Hypothalamus (tissue), 51 donors: ENCODE data around the gene GOLT1A.

Experiments
- DNase-seq, 51 donors: peaks; one replicate each; lab custom pipeline; 2025; lab: John Stamatoyannopoulos, UW

Gene GOLT1A

DNA sequence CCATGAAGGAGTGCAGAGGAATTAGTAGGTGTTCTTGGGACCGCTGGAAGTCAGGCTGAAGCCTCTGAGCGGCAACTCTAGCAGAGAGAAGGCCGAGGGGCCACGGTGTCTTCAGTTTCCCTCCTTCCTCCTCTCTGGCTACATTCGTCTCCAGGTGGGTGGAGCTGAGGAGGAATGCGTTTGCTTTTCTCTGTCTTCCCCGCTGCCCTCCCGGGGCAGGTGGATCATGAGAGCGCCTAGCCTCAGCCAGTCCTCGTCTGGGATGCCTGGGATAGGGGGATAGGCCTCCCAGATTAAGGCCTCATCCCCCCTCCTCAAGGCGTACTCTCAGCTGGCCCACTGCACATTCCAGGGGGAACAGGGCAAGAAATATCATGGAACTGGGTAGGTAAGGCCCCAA lies 7.5 kb upstream of the GOLT1A start:
- DNase-seq, result no peak

DNA sequence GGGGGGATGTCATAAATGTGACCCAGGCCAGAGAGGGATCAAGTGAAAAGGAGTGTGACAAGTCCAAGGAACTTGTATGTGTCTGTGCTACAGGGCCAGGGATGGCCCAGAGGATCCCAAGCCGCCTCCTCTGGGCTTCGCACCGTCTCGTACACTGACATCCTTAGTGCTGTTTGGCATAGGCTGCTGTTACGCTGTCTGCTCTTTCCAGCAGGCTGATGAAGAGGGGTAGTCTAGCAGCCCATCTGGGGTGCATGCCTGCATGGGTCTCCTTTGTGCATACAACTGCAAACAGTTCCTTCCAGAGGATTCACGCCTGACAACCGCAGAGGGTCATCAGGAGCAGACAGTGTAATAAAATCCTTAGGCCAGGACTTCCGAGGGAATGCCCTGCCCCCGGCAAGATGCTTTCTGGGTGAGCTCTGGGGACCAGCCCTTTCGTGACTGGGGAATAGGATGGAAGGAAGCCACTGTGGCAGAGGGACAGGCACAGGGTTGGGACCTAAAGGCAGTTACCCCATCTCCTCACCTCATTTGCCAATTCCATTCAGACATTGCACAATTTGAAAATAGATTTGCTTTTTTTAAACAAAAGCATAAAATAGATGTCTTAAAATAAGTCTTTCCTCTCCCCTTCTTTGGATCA lies 6.3 kb upstream of the GOLT1A start:
- DNase-seq, result no peak

DNA sequence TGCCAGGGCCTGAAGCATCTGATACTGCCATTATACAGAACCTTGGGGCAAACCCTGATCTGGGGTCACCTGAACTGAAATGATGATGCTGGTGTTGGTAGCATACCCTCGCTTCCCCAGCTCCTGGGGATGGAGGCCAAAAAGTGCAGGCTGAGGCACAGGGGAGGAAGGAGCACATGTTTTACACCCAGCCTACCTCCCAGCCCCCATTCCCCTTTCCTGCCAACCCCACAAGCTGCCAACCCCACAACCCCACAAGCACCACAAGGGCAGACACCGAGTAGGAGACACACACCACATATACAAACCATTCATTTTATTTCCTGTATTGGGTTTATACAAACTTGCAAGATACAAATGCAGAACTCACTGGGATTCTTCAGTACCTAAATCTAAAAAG lies 4.8 kb upstream of the GOLT1A start:
- no peak for DNase-seq

DNA sequence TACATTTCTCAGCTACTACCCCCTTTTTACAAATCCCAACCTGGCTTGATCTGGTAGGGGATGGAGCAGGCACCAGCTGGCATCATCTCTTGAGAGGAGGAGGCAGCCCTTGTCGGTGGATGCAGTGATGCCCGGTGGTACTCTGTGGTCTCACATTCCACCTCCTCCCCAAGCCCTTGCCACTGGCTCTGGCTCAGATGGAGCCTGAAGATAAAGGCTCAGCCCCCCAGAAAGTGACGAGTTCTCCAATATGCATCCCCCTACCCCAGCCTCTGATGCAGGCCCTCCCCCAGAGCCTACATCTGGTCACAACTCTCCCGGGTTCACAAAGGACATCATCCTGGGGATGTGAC lies 3.8 kb upstream of the GOLT1A start:
- DNase-seq, result no peak

DNA sequence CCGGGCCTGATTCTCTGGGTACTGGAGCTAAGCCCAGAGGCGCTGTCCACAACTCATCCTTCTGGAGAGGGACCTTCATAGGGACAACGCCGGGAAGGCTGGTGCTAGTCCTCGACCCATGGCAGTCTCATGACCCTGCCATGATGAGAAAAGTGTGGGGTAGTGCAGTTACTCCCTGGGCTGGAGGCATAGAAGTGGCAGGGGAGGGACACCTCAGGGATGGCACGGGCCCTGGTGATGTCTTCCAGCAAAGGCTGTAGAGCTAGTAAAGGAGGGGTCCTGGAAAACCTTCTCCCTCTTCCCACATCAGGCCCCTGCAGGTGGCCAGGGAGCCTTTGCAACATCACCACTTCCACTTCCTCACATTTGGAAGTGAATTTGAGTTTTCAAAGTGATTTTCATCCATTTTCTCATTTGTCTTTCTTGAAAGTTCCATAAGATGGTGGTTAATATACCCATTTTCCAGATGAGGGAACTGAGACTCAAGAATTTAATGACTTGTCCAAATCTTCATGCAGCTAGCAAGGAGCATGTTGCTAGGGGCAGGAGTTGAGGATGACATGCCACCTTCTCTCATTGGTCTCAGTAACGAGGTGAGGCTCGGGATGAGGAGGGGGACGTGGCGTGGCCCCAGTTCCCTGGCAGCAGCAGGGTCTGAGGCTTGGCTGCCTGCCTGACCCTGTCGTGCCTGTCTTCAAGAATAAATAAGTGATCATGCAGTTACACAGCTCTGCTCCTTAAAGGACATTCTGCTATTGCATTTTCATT lies 3.3 kb upstream of the GOLT1A start:
- no peak for DNase-seq

DNA sequence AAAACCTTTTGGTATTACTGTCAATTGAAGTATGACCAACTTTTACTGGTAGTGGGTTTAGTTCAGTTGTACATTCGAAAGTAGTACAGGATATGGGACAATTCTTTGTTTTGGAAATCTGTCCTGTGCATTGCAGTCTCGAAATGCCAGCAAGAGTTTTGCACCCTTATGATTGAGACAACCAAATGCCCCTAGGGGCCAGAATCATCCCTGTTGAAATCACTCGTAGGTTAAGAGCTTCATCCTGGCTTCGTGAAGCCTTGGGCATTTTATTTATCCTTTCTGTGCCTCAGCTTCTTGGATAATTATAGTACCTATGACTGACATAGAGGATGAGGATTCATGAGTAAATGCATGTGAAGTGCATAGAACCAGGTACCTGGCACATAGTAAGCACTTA lies 2.4 kb upstream of the GOLT1A start:
- DNase-seq, result no peak

DNA sequence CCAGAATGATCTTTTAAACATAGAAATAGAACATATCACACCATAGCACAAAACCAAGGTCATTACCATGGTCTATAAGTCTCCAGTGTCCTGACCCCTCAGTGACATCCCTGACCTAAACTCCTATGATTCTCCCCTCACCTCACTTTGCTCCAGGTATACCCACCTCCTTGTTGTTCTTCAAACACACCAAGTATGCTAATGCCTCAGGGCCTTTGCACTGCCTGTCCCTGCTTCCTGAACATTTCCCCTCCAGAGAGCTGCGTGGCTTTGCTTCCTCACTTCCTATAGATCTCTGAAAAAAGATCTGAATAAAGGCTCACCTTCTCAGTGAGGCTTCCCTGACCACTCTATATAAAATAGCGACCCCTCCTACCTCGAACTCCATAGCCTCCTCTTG lies 1.1 kb downstream of the GOLT1A start:
- DNase-seq, result no peak

DNA sequence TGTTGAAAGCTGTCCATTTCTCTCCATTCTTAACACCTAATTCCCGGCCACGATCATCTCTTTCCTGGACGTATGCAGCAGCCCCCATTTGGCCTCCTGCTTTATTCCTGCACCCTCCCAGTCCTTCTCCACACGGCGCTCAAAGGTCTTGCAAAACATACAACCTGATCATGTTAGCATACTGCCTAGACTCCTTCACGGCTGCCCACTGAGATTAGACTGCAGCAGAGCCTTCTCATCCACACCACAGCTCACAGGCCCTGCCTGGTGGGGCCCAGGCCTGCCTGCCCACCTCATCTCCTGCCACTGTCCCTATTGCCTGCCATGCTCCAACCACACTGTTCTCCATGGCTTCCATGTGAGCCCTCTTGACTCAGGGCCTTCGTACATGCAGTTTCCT lies 2.7 kb downstream of the GOLT1A start:
- no peak for DNase-seq

DNA sequence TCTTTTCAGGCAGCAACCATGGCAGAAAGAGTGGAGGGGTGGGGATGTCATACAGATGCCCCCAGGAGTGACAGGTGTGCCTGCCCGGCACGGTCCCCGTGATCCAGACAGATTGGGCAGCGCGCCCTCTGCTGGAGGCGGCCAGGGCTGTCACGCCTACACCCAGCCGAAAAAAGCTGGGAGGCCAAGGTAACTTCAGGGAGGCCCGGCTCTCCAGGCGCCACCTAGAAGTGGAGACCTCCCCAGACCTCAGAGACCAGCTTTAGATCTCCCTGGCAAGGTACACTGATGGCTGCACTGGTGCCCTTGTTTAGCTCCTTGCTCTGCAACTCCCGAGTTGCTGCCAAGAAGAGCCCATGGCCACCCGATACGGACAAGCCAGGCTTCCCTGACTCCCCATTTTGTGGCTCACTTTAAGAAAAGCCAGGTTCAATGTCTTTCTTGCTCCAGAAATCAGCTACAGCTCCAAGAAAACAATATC lies 6.6 kb downstream of the GOLT1A start:
- DNase-seq, result peak in 40 of 51 donors; percentile 6 to 75 (median 42)

DNA sequence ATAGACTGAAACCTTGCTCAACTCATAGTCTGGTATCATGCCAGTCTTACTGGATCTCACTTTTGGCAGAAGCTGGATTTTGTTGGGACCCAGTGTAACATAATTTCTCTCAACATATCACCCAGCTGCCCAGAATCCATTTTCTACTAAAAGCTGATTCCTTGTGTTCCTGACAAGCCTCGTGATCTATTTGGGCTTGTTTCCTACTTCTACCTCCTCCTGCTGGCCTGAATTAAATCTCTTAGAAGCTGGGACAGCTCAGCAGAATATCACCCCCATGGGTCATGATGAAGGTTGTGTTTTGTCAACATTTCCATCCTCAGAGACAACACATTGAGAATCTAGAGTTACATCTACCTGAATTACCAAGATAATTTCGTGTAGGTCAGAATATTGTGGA lies 7.7 kb downstream of the GOLT1A start:
- DNase-seq, result no peak

DNA sequence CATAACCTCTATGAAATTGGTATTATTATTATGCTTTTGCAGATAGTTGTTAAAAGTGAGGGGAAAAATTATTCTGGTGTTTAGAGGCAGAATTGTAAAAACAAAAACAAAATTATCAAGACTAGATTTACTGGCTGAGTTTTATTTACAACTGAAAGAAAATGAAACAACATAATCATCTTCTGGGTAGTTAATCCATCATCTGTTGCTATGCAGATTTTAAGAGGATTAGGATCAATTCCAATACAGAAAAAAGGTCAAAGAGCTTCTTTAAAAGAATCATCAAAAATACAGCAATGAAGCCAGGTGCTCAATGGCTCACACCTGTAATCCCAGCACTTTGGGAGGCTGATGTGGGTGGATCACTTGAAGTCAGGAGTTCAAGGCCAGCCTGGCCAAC lies 8.3 kb downstream of the GOLT1A start:
- DNase-seq, result no peak

DNA sequence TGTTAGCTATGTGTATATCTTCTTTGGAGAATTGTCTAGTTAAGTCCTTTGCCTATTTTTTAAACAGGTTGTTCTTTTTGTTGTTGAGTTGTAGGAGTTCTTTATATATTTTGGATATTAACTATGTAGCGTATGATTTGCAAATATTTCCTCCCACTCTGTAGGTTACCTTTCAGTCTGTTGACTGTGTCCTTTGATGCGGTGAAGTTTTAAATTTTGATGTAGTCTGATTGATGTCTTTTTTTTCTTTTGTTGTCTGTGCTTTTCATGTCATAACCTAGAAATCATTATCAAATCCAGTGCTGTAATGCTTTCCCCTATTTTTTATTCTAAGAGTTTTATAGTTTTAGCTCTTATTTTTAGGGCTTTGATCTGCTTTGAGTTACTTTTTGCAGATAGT lies 8.8 kb downstream of the GOLT1A start:
- no peak for DNase-seq

DNA sequence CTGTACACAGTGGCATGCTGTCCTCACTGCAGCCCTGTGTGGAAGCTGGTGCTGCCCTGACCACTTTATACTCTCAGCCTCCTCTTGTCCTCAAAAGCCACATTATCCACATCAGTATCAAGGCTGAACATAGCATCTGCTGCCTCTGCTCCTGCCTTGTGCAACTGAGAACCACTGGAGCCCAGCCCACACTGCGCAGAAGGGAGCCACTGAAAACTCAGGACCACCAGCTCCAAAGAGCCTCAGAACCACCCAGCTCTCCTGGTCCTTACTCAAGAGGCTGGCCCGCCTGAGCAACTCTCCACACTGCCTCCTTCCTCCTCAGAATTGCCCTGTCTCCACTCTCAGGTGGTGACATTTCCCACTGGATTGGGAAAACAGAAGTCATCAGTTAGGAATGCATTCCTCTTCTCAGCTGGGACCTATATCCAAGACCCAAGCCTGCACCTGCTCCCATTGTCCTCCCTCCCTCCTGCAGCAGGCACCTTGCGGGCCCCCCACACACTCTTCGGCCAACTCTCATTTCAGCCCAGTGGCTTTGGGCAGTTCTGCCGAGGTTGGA lies 10.5 kb downstream of the GOLT1A start:
- DNase-seq, result no peak

DNA sequence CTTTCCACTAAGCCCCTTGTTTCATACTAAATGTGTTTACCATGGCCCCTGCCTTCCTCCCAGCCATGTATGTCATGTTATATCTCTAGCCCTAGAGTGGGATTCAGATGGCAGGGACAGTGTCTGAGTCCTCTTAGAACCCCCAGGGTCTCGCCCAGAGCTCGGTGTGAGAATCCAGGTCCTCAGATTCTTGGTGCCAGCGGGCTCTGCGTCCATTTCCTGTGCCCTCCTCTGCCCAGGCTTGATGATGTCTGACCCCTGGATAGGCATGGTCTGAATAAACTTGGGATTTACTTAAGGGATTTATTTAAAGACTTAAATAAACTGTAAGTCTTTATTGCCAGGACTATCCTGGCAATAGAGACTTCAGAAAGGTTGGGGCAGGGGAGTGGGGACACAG lies 11.3 kb downstream of the GOLT1A start:
- no peak for DNase-seq

DNA sequence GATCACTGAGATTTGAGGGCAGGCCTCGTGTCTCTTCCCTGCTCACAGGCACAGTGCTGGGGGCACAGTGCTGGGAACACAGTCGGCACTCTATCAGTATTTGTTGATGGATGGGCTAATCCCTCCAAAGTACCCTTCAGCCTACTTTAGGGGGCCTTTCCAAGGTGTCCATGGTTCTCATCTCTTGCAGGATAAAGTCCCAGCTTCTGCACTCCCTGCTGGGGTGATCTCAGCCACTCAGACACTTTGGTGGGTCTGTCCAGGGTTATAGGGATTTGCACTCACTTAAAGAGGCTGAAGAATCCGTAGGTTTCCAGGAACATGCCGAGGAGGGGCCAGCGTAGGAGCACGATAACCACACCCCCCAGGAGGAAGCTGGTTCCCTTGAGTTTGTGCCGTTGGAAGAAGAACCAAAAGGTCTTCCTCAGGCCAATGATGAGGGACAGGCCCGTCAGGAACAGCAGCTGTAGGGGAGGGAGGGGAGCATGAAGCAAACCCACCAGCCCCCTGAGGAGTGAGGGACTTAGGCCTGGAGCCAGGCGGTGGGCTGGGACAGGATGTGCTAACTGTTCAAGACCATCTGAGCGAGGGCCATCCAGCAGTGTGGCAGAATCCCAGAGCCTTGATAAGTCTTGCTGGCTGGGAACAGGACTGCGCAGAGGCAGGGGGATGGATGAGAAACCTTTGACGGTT lies 12.3 kb downstream of the GOLT1A start:
- no peak for DNase-seq

DNA sequence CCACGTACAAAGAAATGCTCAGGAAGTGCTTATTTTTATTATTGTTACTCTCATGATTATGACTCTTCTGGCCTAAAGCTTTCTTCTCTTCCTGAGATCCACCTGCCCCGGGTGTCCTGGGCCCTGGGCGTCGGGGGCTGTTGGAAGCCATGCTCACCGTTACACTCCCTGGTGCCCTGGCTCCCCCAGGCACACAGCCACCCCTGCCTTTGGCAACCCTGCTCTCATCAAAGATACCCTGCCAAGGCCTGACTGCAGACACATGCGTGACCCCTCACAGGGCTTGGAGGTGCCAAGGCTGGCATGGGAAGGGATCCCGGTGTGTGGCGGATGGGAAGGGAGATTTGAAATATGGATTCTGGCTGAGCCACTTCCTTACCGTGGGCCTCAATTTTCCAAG lies 14.2 kb downstream of the GOLT1A start:
- DNase-seq, result no peak

DNA sequence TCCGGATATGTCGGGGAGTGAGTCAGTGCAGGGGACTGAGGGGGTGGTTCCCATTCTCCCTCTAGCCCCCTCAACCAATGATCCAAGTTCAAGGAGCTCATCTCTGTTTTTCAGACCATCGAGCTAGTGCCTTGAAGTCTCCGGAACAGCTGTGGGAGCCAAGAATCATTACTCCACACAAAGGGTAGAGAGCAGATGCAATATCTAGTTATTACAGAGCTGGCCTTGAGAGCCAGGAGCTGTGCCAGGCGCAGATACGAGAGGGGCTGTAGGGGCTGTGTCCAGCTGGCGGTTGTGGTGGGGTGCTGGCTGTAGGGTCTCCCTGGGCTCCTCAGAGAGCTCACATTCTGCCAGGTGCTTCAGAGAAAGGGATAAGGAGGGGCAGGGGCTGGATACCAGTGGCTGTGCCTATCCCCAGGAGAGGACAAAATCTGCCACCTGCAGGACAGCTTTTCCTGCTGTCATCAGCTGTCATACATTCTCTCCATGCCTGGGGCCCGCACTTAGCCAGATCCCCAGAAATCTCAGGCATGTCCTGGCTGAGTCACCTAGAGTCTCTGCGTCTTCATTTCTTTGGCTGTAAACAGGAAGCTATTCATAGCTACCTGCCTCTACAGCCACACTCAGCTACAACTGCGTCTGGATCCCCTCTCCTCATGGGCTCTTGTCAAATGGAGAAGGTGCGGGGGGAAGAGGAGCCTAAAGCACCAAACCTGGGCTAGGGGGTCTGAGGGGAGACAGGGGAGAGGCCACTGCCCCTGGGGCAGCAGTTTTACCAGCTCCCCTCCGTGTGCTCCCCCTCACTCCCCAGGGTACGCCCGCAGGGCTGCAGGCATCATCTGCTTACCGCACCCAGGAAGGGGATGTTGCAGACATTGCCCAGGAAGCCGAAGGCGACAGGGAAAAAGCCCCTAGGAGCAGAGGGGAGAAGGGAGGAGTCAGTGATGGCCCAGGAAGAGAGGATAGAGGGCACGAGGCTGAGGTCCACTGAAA lies 15.1 kb downstream of the GOLT1A start:
- peak in 10 of 51 donors; percentile 2 to 24 (median 14) for DNase-seq

DNA sequence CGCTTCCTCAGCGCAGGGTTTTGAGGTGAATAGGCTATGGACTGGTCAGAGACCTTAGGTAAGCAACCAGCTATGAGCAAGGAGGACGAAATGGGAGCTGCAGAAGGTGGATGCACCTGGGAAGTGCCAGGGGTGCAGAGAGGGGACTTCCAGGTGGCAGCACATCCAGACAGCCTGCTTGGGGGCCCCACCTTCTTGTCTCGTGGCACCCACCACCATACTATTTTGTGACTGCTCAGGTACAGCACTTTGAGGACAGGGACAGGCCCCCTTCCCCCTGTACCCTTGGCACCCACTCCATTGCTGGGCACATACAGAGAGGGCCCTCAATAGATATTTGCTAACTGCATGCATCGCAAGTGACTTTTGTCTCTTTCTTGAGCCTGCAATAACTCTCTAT lies 16.7 kb downstream of the GOLT1A start:
- DNase-seq, result no peak

DNA sequence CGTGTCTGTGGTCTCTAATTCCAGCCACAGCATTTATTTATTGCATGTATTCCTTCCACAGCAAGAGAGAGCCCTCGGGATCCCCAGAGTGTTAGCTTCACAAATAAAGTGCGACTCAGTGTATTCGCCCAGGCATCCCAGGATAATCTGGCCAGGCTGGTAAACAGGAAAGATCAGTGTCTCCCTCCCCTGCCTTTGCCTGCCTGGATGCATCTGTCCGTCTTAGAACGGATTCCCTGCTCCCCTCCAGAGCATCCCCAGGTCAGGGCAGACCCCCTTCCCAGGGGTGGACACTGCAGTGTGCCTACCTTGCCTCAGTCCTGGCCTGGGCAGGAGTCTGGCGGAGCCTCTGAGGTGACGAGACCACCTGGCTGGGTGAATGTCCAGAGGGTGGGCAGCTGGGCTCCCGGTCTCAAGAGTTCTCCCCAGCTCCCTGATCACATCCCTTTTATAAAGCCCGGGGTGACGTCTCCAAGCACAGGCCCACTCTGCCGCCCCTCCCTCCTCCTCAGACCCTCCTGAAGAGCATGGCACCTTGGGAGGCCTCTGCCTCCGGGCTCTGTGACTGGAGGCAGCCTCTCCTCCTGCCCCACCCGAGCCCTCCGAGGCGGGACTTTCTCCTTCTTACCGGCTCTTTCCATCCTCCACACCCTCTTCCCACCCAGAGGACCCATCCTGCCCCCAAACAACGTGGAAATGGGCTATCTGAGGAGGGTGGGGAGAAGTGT lies 17.6 kb downstream of the GOLT1A start, which contains the start of gene KISS1:
TSS of gene KISS1 (minus strand) at position 424 of the 728 bp plus-strand sequence. CDS start 3,615 bp downstream, outside the sequence.
- no peak for DNase-seq
